HEK293 (cell line): ENCODE results near the gene OR52E1.

ENCODE experiments used
- CTCF ChIP-seq: fragments of 450-650 bp; formaldehyde crosslinking; IDR thresholded peaks from 2 replicates; pipeline ENCODE4 v1.5.1; 2016; ENCODE audit warnings: missing biosample characterization, missing genetic modification characterization
- KLF16 ChIP-seq: fragments of 450-650 bp; formaldehyde crosslinking; IDR thresholded peaks from 2 replicates; pipeline ENCODE4 v1.5.1; 2017; ENCODE audit warnings: missing biosample characterization, missing genetic modification characterization
- ZBTB20 ChIP-seq: fragments of 450-650 bp; formaldehyde crosslinking; IDR thresholded peaks from 2 replicates; pipeline ENCODE4 v1.5.1; 2016; ENCODE audit warnings: missing biosample characterization, missing genetic modification characterization
- ZBTB7A ChIP-seq: fragments of 450-650 bp; formaldehyde crosslinking; IDR thresholded peaks from 2 replicates; pipeline ENCODE4 v1.5.1; 2016; ENCODE audit warnings: low read depth, missing biosample characterization, missing genetic modification characterization
- ZBTB8A ChIP-seq: fragments of 450-650 bp; formaldehyde crosslinking; IDR thresholded peaks from 2 replicates; pipeline ENCODE4 v1.5.1; 2016; ENCODE audit warnings: missing biosample characterization, missing genetic modification characterization
- ZEB2 ChIP-seq: fragments of 450-650 bp; formaldehyde crosslinking; IDR thresholded peaks from 2 replicates; pipeline ENCODE4 v1.5.1; 2016; ENCODE audit warnings: missing biosample characterization, missing genetic modification characterization
- ZNF114 ChIP-seq: fragments of 450-650 bp; formaldehyde crosslinking; IDR thresholded peaks from 2 replicates; pipeline ENCODE4 v1.5.0; 2017; ENCODE audit warnings: missing biosample characterization, missing genetic modification characterization
- ZNF138 ChIP-seq: fragments of 450-650 bp; formaldehyde crosslinking; IDR thresholded peaks from 2 replicates; pipeline ENCODE4 v1.5.1; 2016; ENCODE audit warnings: missing biosample characterization, missing genetic modification characterization, borderline replicate concordance
- ZNF184 ChIP-seq: fragments of 450-650 bp; IDR thresholded peaks from 2 replicates; pipeline ENCODE4 v1.5.1; 2018; ENCODE audit warnings: missing biosample characterization, mild to moderate bottlenecking, missing genetic modification characterization
- ZNF391 ChIP-seq: fragments of 450-650 bp; formaldehyde crosslinking; IDR thresholded peaks from 2 replicates; pipeline ENCODE4 v1.5.1; 2016; ENCODE audit warnings: low read depth, missing biosample characterization, missing genetic modification characterization, borderline replicate concordance
- ZNF449 ChIP-seq: fragments of 450-650 bp; formaldehyde crosslinking; IDR thresholded peaks from 2 replicates; pipeline ENCODE4 v1.5.1; 2017; ENCODE audit warnings: missing biosample characterization, mild to moderate bottlenecking, missing genetic modification characterization, moderate library complexity
- ZNF488 ChIP-seq: fragments of 450-650 bp; formaldehyde crosslinking; IDR thresholded peaks from 2 replicates; pipeline ENCODE4 v1.5.1; 2016; ENCODE audit warnings: missing biosample characterization, missing genetic modification characterization
- ZNF692 ChIP-seq: fragments of 450-650 bp; formaldehyde crosslinking; IDR thresholded peaks from 2 replicates; pipeline ENCODE4 v1.5.1; 2016; ENCODE audit warnings: missing biosample characterization, missing genetic modification characterization

- TF ChIP-seq ZNF184 (tag by site-specific recombination) (no peak), CTCF (tag by site-specific recombination) (no peak), ZNF449 (no peak), ZBTB7A (tag by site-specific recombination) (no peak), ZNF138 (tag by site-specific recombination) (no peak), ZNF114 (tag by site-specific recombination) (no peak), ZBTB8A (tag by site-specific recombination) (no peak), ZNF692 (tag by site-specific recombination) (no peak), ZBTB20 (tag by site-specific recombination) (no peak), KLF16 (no peak), ZNF391 (tag by site-specific recombination) (no peak), ZNF488 (no peak), ZEB2 (no peak)
Measured at GRCh38 chr11:5096011-5096410, 26.6 kb downstream of the OR52E1 start.
